COR-L47 (cell line): ENCODE results near the gene RLN2.

ENCODE experiments used
- DNase-seq: peaks from one replicate; lab custom pipeline; 2025; lab: John Stamatoyannopoulos, UW

The RLN2 gene

DNA sequence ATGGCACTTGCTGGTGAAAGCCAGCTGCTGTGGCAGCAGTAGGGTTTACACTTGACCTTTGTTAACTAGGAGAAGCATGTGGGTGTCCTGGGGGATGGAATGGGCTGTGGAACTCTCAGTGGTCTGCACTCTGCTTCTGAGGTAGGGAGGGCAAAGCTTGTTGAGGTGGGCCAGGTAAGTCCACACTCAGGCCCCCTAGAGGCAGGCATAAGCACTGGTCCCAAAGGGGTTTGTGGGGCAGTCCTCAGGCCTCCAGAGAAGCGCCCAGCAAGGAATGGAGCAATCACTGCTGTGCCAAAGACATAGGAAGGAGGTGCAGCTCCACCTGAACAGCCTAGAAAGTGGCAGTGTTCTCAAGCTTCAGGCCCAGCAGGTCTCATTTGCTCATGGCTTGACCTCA is 38.6 kb downstream of the RLN2 start:
- DNase-seq: no peak

DNA sequence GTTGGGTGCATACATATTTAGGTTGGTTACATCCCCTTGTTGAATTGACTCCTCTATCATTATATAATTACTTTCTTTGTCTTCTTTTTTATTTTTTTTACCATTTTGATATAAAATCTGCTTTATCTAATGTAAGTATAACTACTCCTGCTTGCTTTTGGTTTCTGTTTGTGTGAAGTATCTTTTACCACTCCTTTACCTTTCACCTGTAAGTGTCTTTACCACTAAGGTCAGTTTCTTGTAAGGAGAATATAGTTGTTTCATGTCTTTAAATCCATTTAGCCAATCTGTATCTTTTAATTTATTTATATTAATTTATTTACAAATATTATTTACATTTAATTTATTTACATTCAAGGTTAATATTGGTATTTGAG is 40.3 kb downstream of the RLN2 start:
- no peak for DNase-seq

GRCh38 chr9:5263351-5264218 is 40.9 kb downstream of the RLN2 start:
- DNase-seq: peak; percentile 9
